ENCODE measurements around the gene TMEM255A.

Gene TMEM255A

DNA sequence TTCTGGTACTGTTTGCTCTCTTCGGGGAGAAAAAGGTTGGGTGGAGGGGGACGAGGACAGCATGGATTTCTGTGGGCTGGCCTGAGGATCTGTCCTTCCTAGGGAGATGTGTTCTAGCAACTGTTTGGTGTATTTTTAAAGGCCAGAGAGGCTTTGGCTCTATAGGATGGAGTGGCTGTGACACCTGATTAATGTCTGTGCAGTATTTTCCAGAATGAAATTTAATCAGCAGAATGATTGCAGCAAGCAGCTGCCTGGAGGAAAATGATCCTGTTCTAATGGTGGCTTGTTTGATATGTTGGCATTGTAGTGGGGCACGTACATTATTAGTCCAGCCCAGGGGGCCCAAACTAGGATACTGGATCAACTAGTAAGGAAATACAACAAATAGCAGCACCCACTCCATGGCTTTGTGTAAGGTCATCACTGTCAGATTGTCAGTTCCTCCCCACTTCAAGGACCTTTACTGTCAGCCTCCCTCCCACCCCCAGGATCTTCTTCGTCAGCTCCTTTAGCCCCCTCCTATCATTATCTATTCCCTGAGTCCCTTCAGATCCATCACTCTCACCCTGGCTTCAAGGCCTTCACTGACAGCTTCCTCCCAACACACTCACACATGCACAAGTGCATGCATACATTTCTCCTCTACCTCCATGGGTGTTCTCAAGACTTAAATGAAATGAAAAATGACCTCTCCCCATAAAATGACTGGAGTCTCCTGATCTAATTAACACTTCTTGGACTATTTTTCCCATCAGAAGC, 10.4 kb upstream of the TMEM255A start:
- H3K4me1 ChIP-seq (ENCODE audit: control insufficient read depth in 1 of 2, insufficient read depth in 2 of 2, low read length in 2 of 2): no peaks in the 10 kb centered on the region
- H3K18ac ChIP-seq (ENCODE audit: low read length): no peak overlapping the region
- H4K12ac ChIP-seq (ENCODE audit: low read depth, low read length): no peak overlapping the region
- no peak overlapping the region for H4K91ac ChIP-seq (ENCODE audit: low read depth, low read length)
- H3K4me3 ChIP-seq (ENCODE audit: low read depth, low read length): no peak overlapping the region
- H2AK5ac ChIP-seq (ENCODE audit: low read length): no peak overlapping the region
- H3K79me2 ChIP-seq (ENCODE audit: control insufficient read depth, insufficient read depth, low read length, poor library complexity): no peaks in the 10 kb centered on the region
- no peak overlapping the region for H3K4ac ChIP-seq (ENCODE audit: low read depth, low read length)
- H4K8ac ChIP-seq (ENCODE audit: low read depth, low read length): no peak overlapping the region
- H2BK120ac ChIP-seq (ENCODE audit: insufficient read depth, low read length, poor library complexity): no peak overlapping the region
- WGBS (ENCODE audit: extremely low coverage, insufficient coverage, insufficient read length): no CpG with 5 or more reads among the region's 4 CpGs
- H3K14ac ChIP-seq (ENCODE audit: low read length): no peak overlapping the region
- H2BK5ac ChIP-seq (ENCODE audit: low read depth, low read length, poor library complexity): no peak overlapping the region
- no peak overlapping the region for H3K27ac ChIP-seq (ENCODE audit: low read depth, low read length)
- no peak overlapping the region for H3K23ac ChIP-seq (ENCODE audit: low read length)
- H3K9ac ChIP-seq (ENCODE audit: low read length): no peak overlapping the region
- no peaks in the 10 kb centered on the region for H3K36me3 ChIP-seq (ENCODE audit: control insufficient read depth in 1 of 2, insufficient read depth in 2 of 2, low read length in 2 of 2)
- no peaks in the 10 kb centered on the region for H3K27me3 ChIP-seq (ENCODE audit: insufficient read depth, low read length)
- no peaks in the 10 kb centered on the region for H3K9me3 ChIP-seq (ENCODE audit: insufficient read depth, low read depth, low read length)
- no peak overlapping the region for H2AFZ ChIP-seq (ENCODE audit: insufficient read depth, low read length, poor library complexity)
- H2BK12ac ChIP-seq (ENCODE audit: low read length): no peak overlapping the region
- no peak for DNase-seq
- no peaks in the 10 kb centered on the region for H3K79me1 ChIP-seq (ENCODE audit: low read length)
- H3K4me2 ChIP-seq (ENCODE audit: low read length): no peak overlapping the region

DNA sequence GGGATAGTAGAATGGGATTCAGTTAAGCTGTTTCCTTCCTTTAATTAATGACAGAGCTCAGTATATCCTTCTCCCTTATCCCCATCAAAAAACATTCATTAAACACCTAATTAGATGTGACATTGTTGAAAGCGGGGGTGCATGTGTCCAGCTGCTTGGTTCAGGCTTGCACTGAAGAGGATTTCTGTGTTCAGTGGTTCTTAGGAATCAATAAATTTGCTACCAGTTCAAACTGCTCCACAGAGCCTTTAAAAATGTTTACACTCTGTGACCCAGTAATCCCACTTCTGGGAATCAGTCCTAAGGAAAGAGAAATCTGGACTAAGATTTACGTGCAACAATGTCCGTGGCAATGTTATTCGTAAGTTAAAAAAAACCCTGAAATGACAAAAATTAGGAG, 7.2 kb upstream of the TMEM255A start:
- Histone ChIP-seq H3K9ac (ENCODE audit: low read length) (no peak overlapping the region), H4K8ac (ENCODE audit: low read depth, low read length) (no peak overlapping the region), H2BK120ac (ENCODE audit: insufficient read depth, low read length, poor library complexity) (no peak overlapping the region), H3K79me1 (ENCODE audit: low read length) (no peaks in the 10 kb centered on the region), H3K23ac (ENCODE audit: low read length) (no peak overlapping the region), H3K4me3 (ENCODE audit: low read depth, low read length) (no peak overlapping the region), H3K36me3 (ENCODE audit: control insufficient read depth in 1 of 2, insufficient read depth in 2 of 2, low read length in 2 of 2) (no peaks in the 10 kb centered on the region), H4K91ac (ENCODE audit: low read depth, low read length) (no peak overlapping the region), H3K4me1 (ENCODE audit: control insufficient read depth in 1 of 2, insufficient read depth in 2 of 2, low read length in 2 of 2) (no peaks in the 10 kb centered on the region), H3K79me2 (ENCODE audit: control insufficient read depth, insufficient read depth, low read length, poor library complexity) (no peaks in the 10 kb centered on the region), H2BK5ac (ENCODE audit: low read depth, low read length, poor library complexity) (no peak overlapping the region), H4K12ac (ENCODE audit: low read depth, low read length) (no peak overlapping the region), H2AFZ (ENCODE audit: insufficient read depth, low read length, poor library complexity) (no peak overlapping the region), H2AK5ac (ENCODE audit: low read length) (no peak overlapping the region), H3K27ac (ENCODE audit: low read depth, low read length) (no peak overlapping the region), H3K14ac (ENCODE audit: low read length) (no peak overlapping the region), H3K18ac (ENCODE audit: low read length) (no peak overlapping the region), H3K9me3 (ENCODE audit: insufficient read depth, low read depth, low read length) (no peaks in the 10 kb centered on the region), H3K27me3 (ENCODE audit: insufficient read depth, low read length) (no peaks in the 10 kb centered on the region), H3K4me2 (ENCODE audit: low read length) (no peak overlapping the region), H2BK12ac (ENCODE audit: low read length) (no peak overlapping the region), H3K4ac (ENCODE audit: low read depth, low read length) (no peak overlapping the region)
- no CpG with 5 or more reads among the region's 4 CpGs for WGBS (ENCODE audit: extremely low coverage, insufficient coverage, insufficient read length)
- no peak for DNase-seq

DNA sequence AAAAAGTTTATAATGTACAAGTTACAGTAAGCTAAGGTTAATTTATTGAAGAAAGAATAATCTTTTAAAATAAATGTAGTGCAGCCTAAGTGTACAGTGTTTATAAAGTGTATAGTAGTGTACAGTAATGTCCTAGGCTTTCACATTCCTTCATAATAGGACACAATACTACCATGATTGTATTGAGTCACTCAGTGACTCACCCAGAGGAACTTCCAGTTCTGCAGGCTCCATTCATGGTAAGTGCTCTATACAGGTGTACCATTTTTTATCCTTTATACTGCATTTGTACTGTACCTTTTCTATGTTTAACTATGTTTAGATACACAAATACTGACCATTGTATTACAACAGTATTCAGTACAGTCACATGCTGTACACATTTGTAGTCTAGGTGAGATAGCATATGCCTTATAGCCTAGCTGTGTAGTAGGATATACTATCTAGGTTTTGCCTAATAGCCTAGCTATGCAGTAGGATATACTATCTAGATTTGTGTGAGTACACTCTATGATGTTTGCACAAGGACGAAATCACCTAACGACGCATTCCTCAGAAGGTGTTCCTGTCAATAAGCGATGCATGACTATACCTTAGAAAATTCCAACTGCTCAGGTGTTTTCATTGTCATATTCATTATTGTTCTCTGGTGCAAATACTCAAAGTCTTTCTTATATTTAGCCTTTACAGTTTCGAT, 5.5 kb upstream of the TMEM255A start:
- Histone ChIP-seq H2BK5ac (ENCODE audit: low read depth, low read length, poor library complexity) (no peak overlapping the region), H3K27ac (ENCODE audit: low read depth, low read length) (no peak overlapping the region), H2AFZ (ENCODE audit: insufficient read depth, low read length, poor library complexity) (no peak overlapping the region), H2BK12ac (ENCODE audit: low read length) (no peak overlapping the region), H2BK120ac (ENCODE audit: insufficient read depth, low read length, poor library complexity) (no peak overlapping the region), H3K4me3 (ENCODE audit: low read depth, low read length) (no peak overlapping the region), H2AK5ac (ENCODE audit: low read length) (no peak overlapping the region), H3K4ac (ENCODE audit: low read depth, low read length) (no peak overlapping the region), H3K79me2 (ENCODE audit: control insufficient read depth, insufficient read depth, low read length, poor library complexity) (no peaks in the 10 kb centered on the region), H3K18ac (ENCODE audit: low read length) (no peak overlapping the region), H3K27me3 (ENCODE audit: insufficient read depth, low read length) (no peaks in the 10 kb centered on the region), H3K9me3 (ENCODE audit: insufficient read depth, low read depth, low read length) (no peaks in the 10 kb centered on the region), H3K9ac (ENCODE audit: low read length) (no peak overlapping the region), H3K14ac (ENCODE audit: low read length) (no peak overlapping the region), H3K4me1 (ENCODE audit: control insufficient read depth in 1 of 2, insufficient read depth in 2 of 2, low read length in 2 of 2) (no peaks in the 10 kb centered on the region), H3K4me2 (ENCODE audit: low read length) (no peak overlapping the region), H4K8ac (ENCODE audit: low read depth, low read length) (no peak overlapping the region), H3K79me1 (ENCODE audit: low read length) (no peaks in the 10 kb centered on the region), H3K23ac (ENCODE audit: low read length) (no peak overlapping the region), H3K36me3 (ENCODE audit: control insufficient read depth in 1 of 2, insufficient read depth in 2 of 2, low read length in 2 of 2) (no peaks in the 10 kb centered on the region), H4K12ac (ENCODE audit: low read depth, low read length) (no peak overlapping the region), H4K91ac (ENCODE audit: low read depth, low read length) (no peak overlapping the region)
- peak; percentile 54 to 83 for DNase-seq
- WGBS (ENCODE audit: extremely low coverage, insufficient coverage, insufficient read length): no CpG with 5 or more reads among the region's 5 CpGs

DNA sequence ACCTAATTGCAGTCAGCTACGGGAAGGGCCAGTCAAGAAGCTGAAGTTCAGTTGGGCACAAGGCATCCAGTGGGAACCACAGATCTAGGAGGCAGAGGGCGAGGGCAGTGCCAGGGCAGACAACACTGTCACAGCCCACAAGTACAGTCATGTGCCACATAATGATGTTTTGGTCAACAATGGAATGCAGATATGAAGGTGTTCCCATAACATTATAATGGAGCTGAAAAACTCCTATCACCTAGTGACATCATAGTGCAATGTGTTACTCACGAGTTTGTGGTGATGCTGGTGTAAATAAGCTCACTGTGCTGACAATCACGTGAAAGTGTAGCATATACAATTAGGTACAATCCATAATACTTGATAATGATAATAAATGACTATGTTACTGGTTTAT, 4.5 kb upstream of the TMEM255A start:
- Histone ChIP-seq H3K23ac (ENCODE audit: low read length) (no peak overlapping the region), H3K79me2 (ENCODE audit: control insufficient read depth, insufficient read depth, low read length, poor library complexity) (no peaks in the 10 kb centered on the region), H4K91ac (ENCODE audit: low read depth, low read length) (no peak overlapping the region), H2BK5ac (ENCODE audit: low read depth, low read length, poor library complexity) (no peak overlapping the region), H3K4me3 (ENCODE audit: low read depth, low read length) (no peak overlapping the region), H3K27ac (ENCODE audit: low read depth, low read length) (no peak overlapping the region), H2BK120ac (ENCODE audit: insufficient read depth, low read length, poor library complexity) (no peak overlapping the region), H2AK5ac (ENCODE audit: low read length) (no peak overlapping the region), H3K9me3 (ENCODE audit: insufficient read depth, low read depth, low read length) (no peaks in the 10 kb centered on the region), H3K36me3 (ENCODE audit: control insufficient read depth in 1 of 2, insufficient read depth in 2 of 2, low read length in 2 of 2) (no peaks in the 10 kb centered on the region), H3K4ac (ENCODE audit: low read depth, low read length) (no peak overlapping the region), H2BK12ac (ENCODE audit: low read length) (peak overlapping the region; percentile 31), H4K12ac (ENCODE audit: low read depth, low read length) (no peak overlapping the region), H3K4me2 (ENCODE audit: low read length) (no peak overlapping the region), H2AFZ (ENCODE audit: insufficient read depth, low read length, poor library complexity) (no peak overlapping the region), H3K18ac (ENCODE audit: low read length) (no peak overlapping the region), H4K8ac (ENCODE audit: low read depth, low read length) (no peak overlapping the region), H3K4me1 (ENCODE audit: control insufficient read depth in 1 of 2, insufficient read depth in 2 of 2, low read length in 2 of 2) (peaks cover 2 to 5% of the 10 kb centered on the region in 2 experiments), H3K27me3 (ENCODE audit: insufficient read depth, low read length) (peaks cover 9% of the 10 kb centered on the region), H3K14ac (ENCODE audit: low read length) (no peak overlapping the region), H3K79me1 (ENCODE audit: low read length) (no peaks in the 10 kb centered on the region), H3K9ac (ENCODE audit: low read length) (no peak overlapping the region)
- no CpG with 5 or more reads among the region's 4 CpGs for WGBS (ENCODE audit: extremely low coverage, insufficient coverage, insufficient read length)
- DNase-seq: peak; percentile 13 to 49
